CD14-positive monocyte (primary cell): ENCODE results near the gene LIMCH1. TPM values are rescaled to one million over a fixed set of nuclear protein-coding genes. Genes with fewer than 3 reads are reported as not detected.

Experiments used
- DNase-seq, 3 donors: peaks; one replicate each; pipeline ENCODE4 v3.0.0-alpha.2; 2011 to 2022
- H2AFZ ChIP-seq: 2 replicates; pipeline ENCODE4 v1.6.0; 2012; ENCODE audit warnings: mild to moderate bottlenecking, low read depth, low read length, inconsistent platforms; ENCODE audit not compliant: insufficient read depth, poor library complexity, severe bottlenecking
- H3K27ac ChIP-seq, 2 donors: 1 replicate in 1 of 2; 2 replicates in 1 of 2; pipeline ENCODE4 v1.5.1; 2012 to 2013; ENCODE audit warnings: low read length in 2 of 2, control low read depth in 1 of 2, inconsistent platforms in 1 of 2, low read depth in 1 of 2, mild to moderate bottlenecking in 1 of 2
- H3K27me3 ChIP-seq, 2 donors: one replicate each; pipeline versions ENCODE4 v1.6.0 to v1.6.1; 2011 to 2013; ENCODE audit warnings: low read length in 2 of 2; ENCODE audit not compliant: control insufficient read depth in 2 of 2, insufficient read depth in 2 of 2
- H3K36me3 ChIP-seq, 2 donors: replicated peaks in 1 of 2; 1 replicate in 1 of 2; 2 replicates in 1 of 2; pipeline versions ENCODE4 v1.5.1 to v1.6.1; 2012 to 2013; ENCODE audit warnings: low read length in 2 of 2, control low read depth in 1 of 2, inconsistent platforms in 1 of 2, mild to moderate bottlenecking in 1 of 2; ENCODE audit not compliant: insufficient read depth in 2 of 2, control insufficient read depth in 1 of 2
- H3K4me1 ChIP-seq, 2 donors: 1 replicate in 1 of 2; 2 replicates in 1 of 2; pipeline versions ENCODE4 v1.5.1 to v1.6.1; 2012 to 2013; ENCODE audit warnings: low read length in 2 of 2, control low read depth in 1 of 2, inconsistent platforms in 1 of 2, mild to moderate bottlenecking in 1 of 2, moderate library complexity in 1 of 2; ENCODE audit not compliant: insufficient read depth in 2 of 2, control insufficient read depth in 1 of 2
- H3K4me2 ChIP-seq: replicated peaks from 2 replicates; pipeline ENCODE3; 2012; ENCODE audit warnings: low read length, moderate library complexity, mild to moderate bottlenecking; ENCODE audit not compliant: poor library complexity, severe bottlenecking; ENCODE audit errors: extremely low read depth
- H3K4me3 ChIP-seq, 3 experiments: fragments of 200-600 bp in 1 of 3; sonication (generic) in 1 of 3; replicated peaks in 1 of 3; 1 replicate in 2 of 3; 2 replicates in 1 of 3; pipeline ENCODE4 v1.5.1; 2011 to 2013; ENCODE audit warnings: low read length in 3 of 3, mild to moderate bottlenecking in 3 of 3, control low read depth in 2 of 3, low read depth in 2 of 3, inconsistent platforms in 1 of 3, moderate library complexity in 1 of 3
- H3K79me2 ChIP-seq: 2 replicates; pipeline ENCODE4 v1.6.0; 2012; ENCODE audit warnings: mild to moderate bottlenecking, control low read depth, inconsistent platforms, low read length, moderate library complexity; ENCODE audit not compliant: insufficient read depth
- H3K9ac ChIP-seq: 2 replicates; pipeline ENCODE4 v1.6.0; 2017; ENCODE audit warnings: low read length, mild to moderate bottlenecking; ENCODE audit not compliant: insufficient read depth, poor library complexity, severe bottlenecking
- H3K9me3 ChIP-seq, 2 donors: replicated peaks in 1 of 2; 1 replicate in 1 of 2; 2 replicates in 1 of 2; pipeline versions ENCODE4 v1.5.1 to v1.6.1; 2012 to 2013; ENCODE audit warnings: low read length in 2 of 2, control low read depth in 1 of 2; ENCODE audit not compliant: control insufficient read depth in 1 of 2, insufficient read depth in 1 of 2
- H4K20me1 ChIP-seq: 2 replicates; pipeline ENCODE4 v1.6.0; 2012; ENCODE audit warnings: mild to moderate bottlenecking, low read length, control low read depth, moderate library complexity; ENCODE audit not compliant: insufficient read depth
- H3K27ac Mint-ChIP-seq, 7 donors: one replicate each; pipeline ENCODE4 v1.8.0; 2020; ENCODE audit warnings: mild to moderate bottlenecking in 7 of 7, mixed read lengths in 7 of 7, moderate library complexity in 6 of 7, inconsistent platforms in 2 of 7
- H3K27me3 Mint-ChIP-seq, 3 donors: one replicate each; pipeline ENCODE4 v1.8.0; 2021 to 2022; ENCODE audit warnings: low read depth in 3 of 3, mild to moderate bottlenecking in 3 of 3, mixed read lengths in 3 of 3, moderate library complexity in 3 of 3, inconsistent platforms in 1 of 3
- H3K36me3 Mint-ChIP-seq, 2 donors: one replicate each; pipeline ENCODE4 v1.8.0; 2020; ENCODE audit warnings: mixed read lengths in 2 of 2, inconsistent platforms in 1 of 2, mild to moderate bottlenecking in 1 of 2
- H3K4me1 Mint-ChIP-seq: one replicate; pipeline ENCODE4 v1.8.0; 2020; ENCODE audit warnings: mild to moderate bottlenecking, mixed read lengths
- H3K4me3 Mint-ChIP-seq, 2 donors: one replicate each; pipeline ENCODE4 v1.8.0; 2020; ENCODE audit warnings: mild to moderate bottlenecking in 2 of 2, mixed read lengths in 2 of 2, moderate library complexity in 1 of 2
- H3K9me3 Mint-ChIP-seq, 7 donors: one replicate each; pipeline ENCODE4 v1.8.0; 2020 to 2022; ENCODE audit warnings: mixed read lengths in 7 of 7, mild to moderate bottlenecking in 6 of 7, moderate library complexity in 6 of 7, inconsistent platforms in 2 of 7
- CTCF ChIP-seq: fragments of 200-600 bp; IDR thresholded peaks from one replicate; pipeline ENCODE4 v1.8.0; 2022; ENCODE audit warnings: antibody characterized with exemption, mild to moderate bottlenecking
- WGBS: methylation state at CpG from one replicate; pipeline ENCODE4 v1.1.5; 2013; ENCODE audit warnings: missing lambda C conversion rate; ENCODE audit not compliant: insufficient coverage; 5-methylcytosine and 5-hydroxymethylcytosine counted together
- intact Hi-C, 2 donors: fragments of 100-400 bp; cut with micrococcal nuclease; formaldehyde crosslinking; loops; one replicate each; pipeline versions ENCODE4 v1.15.0 to v1.15.1; 2023
- polyA plus RNA-seq, 3 donors: library from polyadenylated mRNA; depleted of rRNA in 1 of 3; unstranded in 2 of 3; stranded (reverse) in 1 of 3; fragments of 300-500 nt in 2 of 3; fragments of >200 nt in 1 of 3; fragmentation: Illumina TruSeq in 2 of 3; gene quantifications; 1 replicate in 2 of 3; 2 replicates in 1 of 3; pipeline ENCODE4 v1.2.3, GENCODE V29; 2012 to 2021

Gene LIMCH1
- polyA plus RNA-seq, 3 donors: 0.25 to 0.64 (median 0.32) TPM

- H3K36me3 Mint-ChIP-seq: no peaks in the 10 kb centered on the region
- intact Hi-C loops: no loop called here
- no peak overlapping the region for H3K9ac ChIP-seq
- no peaks in the 10 kb centered on the region for H3K79me2 ChIP-seq
- WGBS: no CpG with 5 or more reads among the region's 4 CpGs
- TF ChIP-seq CTCF: no peak
- no peak overlapping the region for H3K27ac ChIP-seq
- H3K4me3 Mint-ChIP-seq: no peak overlapping the region
- H2AFZ ChIP-seq: no peak overlapping the region
- H3K27me3 ChIP-seq: no peaks in the 10 kb centered on the region
- peaks cover 1 to 2% (median 1%) of the 10 kb centered on the region in 3 donors for H3K27me3 Mint-ChIP-seq
- peaks cover 0 to 2% (median 0%) of the 10 kb centered on the region in 7 donors for H3K9me3 Mint-ChIP-seq
- DNase-seq: no peak
- H3K9me3 ChIP-seq: no peaks in the 10 kb centered on the region
- H3K36me3 ChIP-seq: no peaks in the 10 kb centered on the region
- no peaks in the 10 kb centered on the region for H4K20me1 ChIP-seq
- no peak overlapping the region for H3K27ac Mint-ChIP-seq
- no peak overlapping the region for H3K4me2 ChIP-seq
- no peak overlapping the region for H3K4me3 ChIP-seq
- H3K4me1 Mint-ChIP-seq: no peaks in the 10 kb centered on the region
- no peaks in the 10 kb centered on the region for H3K4me1 ChIP-seq
Observed at GRCh38 chr4:41554905-41555304, 16.9 kb downstream of the LIMCH1 start.

DNA sequence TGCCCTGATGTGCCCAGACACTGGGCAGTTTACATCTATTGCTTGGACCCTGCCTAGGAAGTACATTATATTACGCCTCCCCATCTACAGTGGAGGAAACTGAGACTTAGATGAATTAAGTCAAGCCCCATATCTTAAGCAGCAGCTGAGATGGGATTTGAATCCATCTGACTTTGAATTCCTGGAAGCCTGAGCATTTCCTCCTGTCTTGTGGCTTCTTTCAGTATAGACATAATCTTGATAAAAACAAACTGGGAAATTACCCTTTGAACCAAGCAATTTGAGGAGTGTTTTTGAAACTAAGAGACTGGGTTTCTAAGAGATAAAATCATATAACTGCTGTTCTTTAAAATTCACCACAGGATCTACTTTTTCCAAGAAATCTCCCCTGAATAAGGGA, 18.6 kb downstream of the LIMCH1 start:
- Histone ChIP-seq H3K4me2 (no peak overlapping the region), H3K27me3 (no peaks in the 10 kb centered on the region), H2AFZ (no peak overlapping the region), H3K79me2 (no peaks in the 10 kb centered on the region), H4K20me1 (no peaks in the 10 kb centered on the region), H3K36me3 (no peaks in the 10 kb centered on the region), H3K4me3 (no peak overlapping the region), H3K9me3 (no peaks in the 10 kb centered on the region), H3K27ac (no peak overlapping the region), H3K9ac (no peak overlapping the region), H3K4me1 (no peaks in the 10 kb centered on the region)
- peaks cover 0 to 2% (median 0%) of the 10 kb centered on the region in 7 donors for H3K9me3 Mint-ChIP-seq
- H3K27me3 Mint-ChIP-seq: peaks cover 1 to 3% (median 2%) of the 10 kb centered on the region in 3 donors
- H3K4me3 Mint-ChIP-seq: no peak overlapping the region
- H3K36me3 Mint-ChIP-seq: no peaks in the 10 kb centered on the region
- no peak for TF ChIP-seq CTCF
- DNase-seq: no peak
- no peak overlapping the region for H3K27ac Mint-ChIP-seq
- H3K4me1 Mint-ChIP-seq: no peaks in the 10 kb centered on the region
- intact Hi-C loops: no loop called here
- no CpG with 5 or more reads among the region's 1 CpG for WGBS
